ENCODE data around the gene TMEFF2.
"Not testable (repeated sequence)": the region's sequence is repeated elsewhere in the genome, so short reads cannot be mapped to it uniquely, and the experiment has no call there.

TMEFF2 gene

GRCh38 chr2:191923652-191923997 is 271.1 kb downstream of the TMEFF2 start:
- peak; percentile 24 for DNase-seq

- DNase-seq = no peak
Observed at GRCh38 chr2:191922736-191923651, 271.7 kb downstream of the TMEFF2 start.

GRCh38 chr2:191921650-191922049 is 273.1 kb downstream of the TMEFF2 start:
- not testable (repeated sequence) for DNase-seq

- DNase-seq = no peak
Observed at GRCh38 chr2:191920502-191920901, 274.2 kb downstream of the TMEFF2 start.

- DNase-seq = no peak
Observed at GRCh38 chr2:191917967-191918651, 276.6 kb downstream of the TMEFF2 start.

- DNase-seq = no peak
Observed at GRCh38 chr2:191917430-191917881, 277.3 kb downstream of the TMEFF2 start.

GRCh38 chr2:191916826-191917225 is 277.9 kb downstream of the TMEFF2 start:
- DNase-seq = no peak

GRCh38 chr2:191915750-191916149 is 279.0 kb downstream of the TMEFF2 start:
- DNase-seq = no peak

GRCh38 chr2:191913796-191914195 is 280.9 kb downstream of the TMEFF2 start:
- DNase-seq = no peak

GRCh38 chr2:191912764-191913163 is 282.0 kb downstream of the TMEFF2 start:
- no peak for DNase-seq

- no peak for DNase-seq
Observed at GRCh38 chr2:191910518-191910917, 284.2 kb downstream of the TMEFF2 start.

GRCh38 chr2:191908874-191909273 is 285.9 kb downstream of the TMEFF2 start:
- no peak for DNase-seq

- no peak for DNase-seq
Observed at GRCh38 chr2:191907545-191907944, 287.2 kb downstream of the TMEFF2 start.

GRCh38 chr2:191907091-191907490 is 287.6 kb downstream of the TMEFF2 start:
- no peak for DNase-seq

- DNase-seq = no peak
Observed at GRCh38 chr2:191905336-191905735, 289.4 kb downstream of the TMEFF2 start.

- no peak for DNase-seq
Observed at GRCh38 chr2:191901031-191901430, 293.7 kb downstream of the TMEFF2 start.

- no peak for DNase-seq
Observed at GRCh38 chr2:191899410-191899809, 295.3 kb downstream of the TMEFF2 start.
